Gastroesophageal sphincter (tissue), 3 donors: ENCODE results near the gene S100A13.

ENCODE experiments used
- CTCF ChIP-seq, 4 experiments: fragments of 200-600 bp in 2 of 4; fragments of 450-650 bp in 2 of 4; sonication (generic) in 1 of 4; IDR thresholded peaks; one replicate each; pipeline ENCODE4 v1.5.1; 2017 to 2019; ENCODE audit warnings: antibody characterized with exemption in 4 of 4, mild to moderate bottlenecking in 2 of 4, moderate library complexity in 2 of 4
- POLR2AphosphoS5 ChIP-seq: sonication (generic); formaldehyde crosslinking; IDR thresholded peaks from one replicate; pipeline ENCODE4 v1.6.1; 2017; ENCODE audit warnings: antibody characterized with exemption

GRCh38 chr1:153610334-153610733 lies 17.0 kb downstream of the S100A13 start:
- no peak for TF ChIP-seq CTCF (IDR thresholded peaks at IDR 0.05)
- no peak for TF ChIP-seq POLR2AphosphoS5
